SH-SY5Y (cell line): ENCODE measurements around the gene RNF183.

Experiments
- GATA2 ChIP-seq: IDR thresholded peaks from 2 replicates; pipeline ENCODE4 v1.6.1; 2011; ENCODE audit warnings: mild to moderate bottlenecking, low read depth, low read length
- GATA3 ChIP-seq: IDR thresholded peaks from 2 replicates; pipeline ENCODE4 v1.6.1; 2011; ENCODE audit warnings: low read depth, mild to moderate bottlenecking, low read length, moderate library complexity

DNA sequence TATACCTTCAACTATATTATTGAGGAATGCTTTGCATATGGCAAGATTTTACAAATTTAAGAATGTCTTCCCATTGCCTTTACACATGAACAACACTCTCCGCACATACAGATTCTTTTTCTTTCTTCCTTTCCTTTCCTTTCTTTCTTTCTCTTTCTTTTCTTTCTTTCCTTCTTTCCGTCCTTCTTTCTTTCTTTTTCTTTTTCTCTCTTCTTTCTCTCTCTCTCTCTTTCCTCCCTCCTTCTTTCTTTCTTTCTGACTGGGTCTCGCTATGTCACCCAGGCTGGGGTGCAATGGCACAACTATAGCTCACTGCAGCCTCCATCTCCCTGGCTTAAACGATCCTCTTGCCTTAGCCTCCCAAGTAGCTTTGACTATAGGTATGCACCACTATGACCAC is 23.1 kb upstream of the RNF183 start:
- TF ChIP-seq GATA2 (no peak), GATA3 (no peak)
